Large intestine (tissue), 3 donors: ENCODE measurements around the gene PRKAG2. TPM values are rescaled to one million over a fixed set of nuclear protein-coding genes. Genes with fewer than 3 reads are reported as not detected.

ENCODE experiments used
- DNase-seq, 2 donors: peaks; one replicate each; pipeline versions ENCODE4 v3.0.0 to v3.0.0-alpha.2; 2013
- H3K27ac ChIP-seq: one replicate; pipeline ENCODE4 v1.5.1; 2013; ENCODE audit warnings: low read length
- H3K27me3 ChIP-seq: 2 replicates; pipeline ENCODE4 v1.6.1; 2013; ENCODE audit warnings: low read length; ENCODE audit not compliant: control insufficient read depth, insufficient read depth
- H3K36me3 ChIP-seq: 2 replicates; pipeline ENCODE4 v1.6.1; 2013; ENCODE audit warnings: low read length; ENCODE audit not compliant: control insufficient read depth, insufficient read depth
- H3K4me1 ChIP-seq: one replicate; pipeline ENCODE4 v1.6.1; 2013; ENCODE audit warnings: low read length; ENCODE audit not compliant: control insufficient read depth, insufficient read depth
- H3K4me3 ChIP-seq: one replicate; pipeline ENCODE4 v1.5.1; 2013; ENCODE audit warnings: low read length
- H3K9me3 ChIP-seq: one replicate; pipeline ENCODE4 v1.6.1; 2013; ENCODE audit warnings: mild to moderate bottlenecking, low read depth, low read length, moderate library complexity; ENCODE audit not compliant: control insufficient read depth
- WGBS: methylation state at CpG from one replicate; pipeline ENCODE4 v1.1.5; 2013; ENCODE audit warnings: low lambda C conversion rate; ENCODE audit not compliant: insufficient coverage; 5-methylcytosine and 5-hydroxymethylcytosine counted together
- polyA plus RNA-seq: library from polyadenylated mRNA; unstranded; fragments of 120-200 nt; gene quantifications from one replicate; pipeline ENCODE4 v1.2.1, GENCODE V29; 2013

The PRKAG2 gene
- polyA plus RNA-seq, 1 donor, result 50.9 TPM

DNA sequence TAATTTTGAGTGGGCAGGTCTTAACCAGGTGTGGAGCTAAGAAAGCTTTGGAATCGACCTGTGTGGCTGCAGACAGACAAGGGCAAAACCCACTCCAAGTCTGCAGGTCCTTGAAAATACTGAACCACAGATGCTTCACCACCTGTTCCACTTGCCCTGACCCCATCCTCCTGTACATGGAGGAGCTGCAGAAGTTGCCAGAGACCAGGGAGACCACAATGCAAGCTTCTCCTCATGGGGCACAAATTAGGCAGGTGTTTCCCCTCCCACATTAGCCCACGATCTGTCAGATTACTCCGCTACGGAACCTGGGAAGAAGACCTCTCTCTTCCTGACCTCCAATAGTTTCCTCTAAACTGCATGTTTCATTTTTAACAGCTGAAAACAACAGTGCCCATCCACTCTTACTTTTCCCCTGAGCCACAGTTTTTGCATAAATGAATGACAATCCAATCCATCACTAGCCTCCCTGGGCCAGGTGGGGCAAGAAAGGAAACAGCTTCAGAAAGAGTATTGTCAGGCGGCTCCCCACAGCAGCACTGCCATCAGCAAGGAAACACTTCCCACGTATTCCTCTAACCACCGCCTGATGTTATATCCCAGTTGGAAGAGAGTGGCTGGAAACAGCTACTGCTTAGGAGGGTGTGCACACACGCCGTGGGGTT is 141.6 kb downstream of the PRKAG2 start:
- no peak overlapping the region for H3K27ac ChIP-seq
- WGBS, result no CpG with 5 or more reads among the region's 9 CpGs
- no peaks in the 10 kb centered on the region for H3K9me3 ChIP-seq
- no peak overlapping the region for H3K4me3 ChIP-seq
- DNase-seq, result no peak
- peaks cover 3% of the 10 kb centered on the region for H3K36me3 ChIP-seq
- peaks cover 21% of the 10 kb centered on the region for H3K4me1 ChIP-seq
- H3K27me3 ChIP-seq, result no peaks in the 10 kb centered on the region

DNA sequence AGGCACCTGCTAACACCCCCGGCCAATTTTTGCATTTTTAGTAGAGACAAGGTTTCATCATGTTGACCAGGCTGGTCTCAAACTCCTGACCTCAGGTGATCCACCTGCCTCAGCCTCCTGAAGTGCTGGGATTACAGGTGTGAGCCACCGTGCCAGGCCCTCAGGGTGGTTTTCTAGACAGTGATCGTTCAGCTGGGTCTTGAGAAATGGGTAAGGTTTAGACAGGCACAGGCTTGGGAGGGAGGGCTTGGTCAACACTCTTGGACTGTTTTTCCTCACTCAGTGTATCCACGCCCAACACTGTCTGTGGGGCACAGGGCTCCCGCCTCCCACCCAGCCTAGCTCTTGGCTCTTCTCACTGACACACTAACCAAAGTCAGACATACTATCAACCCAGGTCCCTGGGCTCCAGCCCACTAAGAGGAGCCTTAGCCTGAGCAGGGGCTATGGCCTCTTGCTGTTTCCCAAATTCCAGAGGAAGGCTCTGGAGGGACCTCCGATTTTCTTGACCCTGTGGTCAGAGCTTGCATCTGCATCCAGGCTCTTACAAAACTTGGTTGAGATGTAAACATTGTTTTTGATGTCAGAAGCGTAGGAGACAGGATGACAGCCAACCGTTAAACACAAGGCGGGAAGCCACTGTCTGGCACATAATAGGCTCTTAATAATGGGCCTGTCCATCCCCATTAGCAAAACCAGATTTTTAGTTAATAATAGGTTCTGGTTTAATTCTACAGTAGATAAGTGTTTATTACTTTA is 143.9 kb downstream of the PRKAG2 start:
- Histone ChIP-seq H3K27me3 (no peaks in the 10 kb centered on the region), H3K36me3 (no peaks in the 10 kb centered on the region), H3K4me3 (no peak overlapping the region), H3K9me3 (no peaks in the 10 kb centered on the region), H3K27ac (no peak overlapping the region), H3K4me1 (peaks cover 21% of the 10 kb centered on the region)
- no peak for DNase-seq
- WGBS, result 100% methylated on average over 2 of the region's 9 CpGs

DNA sequence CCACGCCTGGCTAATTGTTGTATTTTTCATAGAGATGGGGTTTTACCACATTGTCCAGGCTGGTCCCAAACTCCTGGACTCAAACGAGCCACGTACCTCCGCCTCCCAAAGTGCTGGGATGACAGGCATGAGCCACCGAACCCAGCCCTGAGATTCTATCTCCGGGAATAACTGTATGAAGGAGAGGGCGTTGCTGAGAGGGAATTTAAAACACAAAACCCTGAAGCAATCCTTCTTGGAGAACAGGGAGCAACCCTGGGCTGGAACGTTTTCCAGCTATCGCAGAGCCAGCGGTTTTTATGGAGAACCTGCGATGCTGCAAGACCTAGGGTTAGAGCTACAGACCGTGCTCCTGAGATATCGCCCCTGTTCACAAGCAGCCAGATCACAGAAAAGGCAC is 144.6 kb downstream of the PRKAG2 start:
- no peak for DNase-seq
- no CpG with 5 or more reads among the region's 13 CpGs for WGBS
- no peaks in the 10 kb centered on the region for H3K36me3 ChIP-seq

DNA sequence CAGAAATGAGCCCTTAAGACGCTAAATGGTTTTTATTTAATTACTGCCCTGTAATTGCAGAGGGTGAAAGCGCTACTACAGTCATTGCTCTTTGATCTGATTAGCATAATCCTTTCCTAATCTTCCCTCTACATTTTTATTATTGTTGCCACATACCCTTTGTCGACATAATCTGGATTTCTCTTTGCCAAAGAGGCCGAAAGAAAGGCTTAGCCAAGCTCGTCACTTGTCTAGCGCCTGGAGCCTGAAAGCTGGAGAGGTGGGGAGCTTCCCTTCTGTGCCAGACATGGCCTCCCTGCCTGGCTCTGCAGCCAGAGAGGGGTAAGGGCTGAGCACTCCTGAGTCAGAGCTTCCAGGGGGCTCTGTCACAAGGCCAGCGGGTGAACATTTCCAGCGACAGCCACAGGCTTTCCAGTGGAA is 145.9 kb downstream of the PRKAG2 start:
- Histone ChIP-seq H3K27ac (no peak overlapping the region), H3K27me3 (no peaks in the 10 kb centered on the region), H3K9me3 (no peaks in the 10 kb centered on the region), H3K4me1 (peaks cover 8% of the 10 kb centered on the region), H3K4me3 (no peak overlapping the region), H3K36me3 (no peaks in the 10 kb centered on the region)
- WGBS, result 40% methylated on average over 1 of the region's 8 CpGs
- DNase-seq, result no peak

More for the DNA sequence above, 144.6 kb downstream of the PRKAG2 start:
- Histone ChIP-seq H3K4me3 (no peak overlapping the region), H3K4me1 (peaks cover 20% of the 10 kb centered on the region), H3K9me3 (no peaks in the 10 kb centered on the region), H3K27me3 (no peaks in the 10 kb centered on the region), H3K27ac (no peak overlapping the region)

DNA sequence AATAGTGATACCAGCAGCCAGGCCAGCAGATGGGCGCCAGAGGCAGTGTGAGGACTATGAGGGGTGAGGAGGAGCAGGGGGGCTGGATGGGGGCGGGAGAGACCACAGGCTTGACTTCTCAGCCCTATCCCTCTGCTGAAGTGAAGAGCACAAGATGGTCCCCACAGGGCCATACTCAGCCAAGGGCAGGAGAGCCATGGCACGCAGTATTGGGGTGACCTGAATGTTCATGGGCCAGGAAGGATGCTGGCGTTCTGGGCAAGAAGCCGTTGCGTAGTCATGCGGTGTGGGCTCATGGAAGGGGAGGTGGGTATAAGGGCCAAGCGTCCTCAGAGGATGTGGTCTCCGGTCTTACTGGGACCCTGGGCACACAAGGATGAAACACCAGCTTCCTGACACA is 146.3 kb downstream of the PRKAG2 start:
- peaks cover 4% of the 10 kb centered on the region for H3K4me1 ChIP-seq
- H3K4me3 ChIP-seq, result no peak overlapping the region
- no peak for DNase-seq
- H3K36me3 ChIP-seq, result no peaks in the 10 kb centered on the region
- H3K27ac ChIP-seq, result no peak overlapping the region
- H3K9me3 ChIP-seq, result no peaks in the 10 kb centered on the region
- no CpG with 5 or more reads among the region's 9 CpGs for WGBS
- no peaks in the 10 kb centered on the region for H3K27me3 ChIP-seq

DNA sequence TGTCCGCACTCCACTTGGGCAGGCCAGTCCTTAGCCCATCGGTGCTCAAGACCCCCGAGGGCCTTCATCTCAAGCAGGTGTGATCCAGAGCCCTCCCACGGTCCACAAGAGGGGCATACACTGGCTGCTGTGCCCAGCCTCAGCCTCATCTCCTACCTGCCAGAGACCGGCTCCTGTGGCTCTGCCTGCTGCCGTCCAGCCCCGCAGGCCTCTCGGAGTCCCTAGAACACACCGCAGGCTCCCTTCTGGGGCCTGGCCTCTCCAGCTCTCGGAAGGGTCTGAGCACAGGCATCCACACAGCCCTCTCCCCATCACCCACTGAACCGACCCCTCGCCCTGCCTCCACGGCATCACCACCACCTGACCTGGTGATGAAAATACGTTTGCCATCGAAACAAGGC is 147.4 kb downstream of the PRKAG2 start:
- no CpG with 5 or more reads among the region's 15 CpGs for WGBS
- DNase-seq, result no peak

DNA sequence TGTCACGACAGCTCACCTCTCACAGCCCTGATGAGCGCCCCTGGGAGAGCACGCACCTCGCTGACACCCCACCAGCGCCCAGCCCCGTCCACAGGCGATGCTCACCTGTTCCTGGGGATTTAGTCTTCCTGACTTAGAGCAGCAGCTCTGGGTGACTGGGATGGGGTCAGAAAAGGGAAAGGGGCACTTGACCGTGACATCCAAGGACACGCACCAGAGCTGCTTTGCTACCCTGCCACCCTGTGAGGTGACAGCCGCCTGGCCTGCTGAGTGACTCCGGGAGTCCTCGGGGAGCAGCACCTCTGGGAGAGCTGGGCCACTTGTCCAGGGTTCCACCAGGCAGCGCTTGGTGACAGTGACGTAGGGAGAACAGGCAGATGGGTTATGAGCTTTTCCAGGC is 148.2 kb downstream of the PRKAG2 start:
- peaks cover 3% of the 10 kb centered on the region for H3K4me1 ChIP-seq
- H3K4me3 ChIP-seq, result no peak overlapping the region
- no peaks in the 10 kb centered on the region for H3K27me3 ChIP-seq
- H3K9me3 ChIP-seq, result peaks cover 4% of the 10 kb centered on the region
- WGBS, result no CpG with 5 or more reads among the region's 14 CpGs
- H3K27ac ChIP-seq, result no peak overlapping the region
- no peak for DNase-seq
- peaks cover 5% of the 10 kb centered on the region for H3K36me3 ChIP-seq

More for the DNA sequence above, 147.4 kb downstream of the PRKAG2 start:
- H3K36me3 ChIP-seq, result peaks cover 5% of the 10 kb centered on the region
- H3K27ac ChIP-seq, result no peak overlapping the region
- peaks cover 3% of the 10 kb centered on the region for H3K9me3 ChIP-seq
- no peaks in the 10 kb centered on the region for H3K27me3 ChIP-seq
- H3K4me1 ChIP-seq, result peaks cover 3% of the 10 kb centered on the region
- H3K4me3 ChIP-seq, result no peak overlapping the region

DNA sequence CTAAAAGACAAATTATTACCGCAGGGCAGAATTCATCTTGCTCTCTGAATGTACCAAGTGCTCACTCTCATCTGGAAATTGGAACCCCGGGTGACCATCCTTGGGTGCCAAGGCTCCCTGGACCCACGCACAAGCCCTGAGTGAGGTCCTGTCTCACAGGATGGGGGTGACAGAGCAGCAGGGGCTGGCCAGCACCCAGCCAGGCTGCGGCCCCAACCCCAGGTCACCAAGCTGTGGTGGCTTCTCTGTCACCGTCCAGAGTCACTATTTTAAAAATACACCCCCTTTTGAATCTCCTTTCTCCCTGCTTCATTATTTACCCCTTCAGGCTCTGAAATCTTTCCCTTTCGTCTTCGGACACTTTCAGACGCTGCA is 148.6 kb downstream of the PRKAG2 start:
- Histone ChIP-seq H3K27ac (peak overlapping the region; percentile 64), H3K4me1 (peaks cover 3% of the 10 kb centered on the region), H3K27me3 (no peaks in the 10 kb centered on the region), H3K36me3 (peaks cover 5% of the 10 kb centered on the region), H3K9me3 (peaks cover 4% of the 10 kb centered on the region), H3K4me3 (no peak overlapping the region)
- WGBS, result 90% methylated on average over 4 of the region's 8 CpGs
- DNase-seq, result no peak

DNA sequence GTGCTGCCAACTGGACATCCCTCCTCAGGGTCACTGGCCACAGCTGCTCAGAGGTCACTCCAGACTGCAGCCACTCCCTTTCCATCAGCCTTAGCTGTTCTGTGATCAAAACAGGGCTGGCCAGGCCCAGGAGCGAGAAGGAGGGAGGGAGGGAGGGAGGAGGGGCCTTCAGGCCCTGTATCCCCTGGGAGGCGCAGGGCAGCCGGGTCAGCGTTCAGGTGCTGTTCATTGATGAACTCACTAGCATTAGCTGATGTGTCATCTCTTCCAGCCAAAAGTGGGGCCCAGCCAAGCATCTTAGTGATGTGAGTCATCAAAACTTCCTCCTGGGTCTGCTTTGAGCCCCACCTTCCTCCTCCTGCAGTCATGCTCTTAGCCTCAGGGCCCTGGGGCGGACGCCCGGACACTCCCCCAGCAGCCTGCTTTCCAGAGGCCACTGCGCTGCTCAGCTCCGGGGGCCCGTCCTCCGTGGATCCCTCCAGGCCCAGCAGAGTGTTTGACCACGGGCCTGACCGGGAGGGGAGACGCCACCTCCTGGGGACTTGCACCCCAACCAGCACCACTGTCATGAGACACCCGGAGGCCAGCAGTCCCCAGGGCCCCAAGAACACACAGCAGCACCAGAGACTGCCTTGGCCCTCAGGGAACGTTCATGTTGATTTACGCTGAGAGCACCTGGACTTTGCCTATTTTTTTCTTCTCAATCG is 149.2 kb downstream of the PRKAG2 start:
- peak; percentile 42 to 52 for DNase-seq
- WGBS, result 83% methylated on average over 1 of the region's 18 CpGs
- H3K4me1 ChIP-seq, result peaks cover 3% of the 10 kb centered on the region
- no peaks in the 10 kb centered on the region for H3K27me3 ChIP-seq
- peak overlapping the region; percentile 64 for H3K27ac ChIP-seq
- H3K9me3 ChIP-seq, result peaks cover 4% of the 10 kb centered on the region
- peaks cover 5% of the 10 kb centered on the region for H3K36me3 ChIP-seq
- H3K4me3 ChIP-seq, result no peak overlapping the region

DNA sequence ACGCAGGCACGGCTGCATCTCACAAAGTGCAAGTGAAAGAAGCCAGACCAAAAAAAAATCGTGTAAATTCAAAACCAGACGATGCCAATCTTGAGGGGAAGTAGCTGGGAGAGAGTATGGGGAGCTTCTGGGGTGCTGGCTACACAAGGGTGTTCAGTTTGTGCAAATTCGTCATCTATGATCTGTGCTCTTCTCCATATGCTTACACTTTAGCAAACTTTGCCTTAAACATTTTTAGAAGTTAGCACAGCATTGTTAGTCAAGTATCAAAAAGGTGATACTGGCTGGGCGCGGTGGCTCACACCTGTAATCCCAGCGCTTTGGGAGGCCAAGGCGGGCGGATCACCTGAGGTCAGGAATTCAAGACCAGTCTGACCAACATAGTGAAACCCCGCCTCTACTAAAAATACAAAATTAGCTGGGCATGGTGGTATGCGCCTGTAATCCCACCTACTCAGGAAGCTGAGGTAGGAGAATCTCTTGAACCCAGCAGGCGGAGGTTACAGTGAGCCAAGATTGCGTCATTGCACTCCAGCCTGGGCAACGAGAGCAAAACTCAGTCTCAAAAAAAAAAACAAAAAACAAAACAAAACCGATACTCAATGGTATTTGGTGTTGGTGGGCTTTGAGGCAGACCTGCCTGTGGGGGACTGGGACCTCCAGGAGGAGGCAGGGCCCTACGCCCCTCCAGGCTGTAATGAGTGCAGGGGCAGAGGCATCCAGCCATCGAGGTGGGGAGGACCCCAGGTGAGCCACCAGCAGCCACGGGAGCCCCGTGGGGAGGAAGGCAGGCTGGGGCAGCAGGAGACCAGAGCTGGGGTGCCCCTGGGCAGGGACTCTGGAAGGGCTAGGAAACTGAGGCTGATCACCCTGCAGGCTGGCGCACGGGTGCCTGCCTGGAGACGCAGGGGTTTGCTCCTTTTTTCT is 150.0 kb downstream of the PRKAG2 start:
- WGBS, result 90% methylated on average over 4 of the region's 23 CpGs
- no peak for DNase-seq
- peaks cover 4% of the 10 kb centered on the region for H3K9me3 ChIP-seq
- no peak overlapping the region for H3K4me3 ChIP-seq
- peaks cover 11% of the 10 kb centered on the region for H3K4me1 ChIP-seq
- H3K27me3 ChIP-seq, result no peaks in the 10 kb centered on the region
- H3K36me3 ChIP-seq, result peaks cover 5% of the 10 kb centered on the region
- peak overlapping the region; percentile 51 for H3K27ac ChIP-seq
